Measurements from ENCODE around the gene SYNJ2.

The SYNJ2 gene

GRCh38 chr6:158039571-158040050 is 57.9 kb downstream of the SYNJ2 start:
- TF ChIP-seq CTCF (IDR thresholded peaks at IDR 0.05; ENCODE audit: low read depth, low read length), result no peak
- no peak overlapping the region for H3K4me3 ChIP-seq (replicated peaks in 1 of 2; ENCODE audit: low read depth in 2 of 2, low read length in 2 of 2)
- peak; percentile 35 to 36 for DNase-seq (ENCODE audit: low read depth in 2 of 2)

GRCh38 chr6:158040051-158040803 is 58.6 kb downstream of the SYNJ2 start:
- TF ChIP-seq CTCF (IDR thresholded peaks at IDR 0.05; ENCODE audit: low read depth, low read length), result no peak
- DNase-seq (ENCODE audit: low read depth in 2 of 2), result peak; percentile 94 to 98
- H3K4me3 ChIP-seq (replicated peaks in 1 of 2; ENCODE audit: low read depth in 2 of 2, low read length in 2 of 2), result no peak overlapping the region

GRCh38 chr6:158040804-158041347 is 59.2 kb downstream of the SYNJ2 start:
- no peak for TF ChIP-seq CTCF (IDR thresholded peaks at IDR 0.05; ENCODE audit: low read depth, low read length)
- H3K4me3 ChIP-seq (replicated peaks in 1 of 2; ENCODE audit: low read depth in 2 of 2, low read length in 2 of 2), result no peak overlapping the region
- DNase-seq (ENCODE audit: low read depth in 2 of 2), result peak; percentile 77 to 79

GRCh38 chr6:158041370-158041769 is 59.7 kb downstream of the SYNJ2 start:
- no peak overlapping the region for H3K4me3 ChIP-seq (replicated peaks in 1 of 2; ENCODE audit: low read depth in 2 of 2, low read length in 2 of 2)
- DNase-seq (ENCODE audit: low read depth in 2 of 2), result no peak
- TF ChIP-seq CTCF (IDR thresholded peaks at IDR 0.05; ENCODE audit: low read depth, low read length), result no peak

GRCh38 chr6:158041788-158042187 is 60.1 kb downstream of the SYNJ2 start:
- no peak overlapping the region for H3K4me3 ChIP-seq (replicated peaks in 1 of 2; ENCODE audit: low read depth in 2 of 2, low read length in 2 of 2)
- DNase-seq (ENCODE audit: low read depth in 2 of 2), result no peak
- TF ChIP-seq CTCF (IDR thresholded peaks at IDR 0.05; ENCODE audit: low read depth, low read length), result no peak

- no peak for TF ChIP-seq CTCF (IDR thresholded peaks at IDR 0.05; ENCODE audit: low read depth, low read length)
Observed at GRCh38 chr6:158042245-158042798, 60.7 kb downstream of the SYNJ2 start.

More at GRCh38 chr6:158042245-158042798, 60.7 kb downstream of the SYNJ2 start:
- no peak overlapping the region for H3K4me3 ChIP-seq (replicated peaks in 1 of 2; ENCODE audit: low read depth in 2 of 2, low read length in 2 of 2)
- DNase-seq (ENCODE audit: low read depth in 2 of 2), result peak; percentile 78 to 85
